Occipital lobe (tissue), 2 donors: ENCODE results near the gene DGKI. TPM values are rescaled to one million over a fixed set of nuclear protein-coding genes. Genes with fewer than 3 reads are reported as not detected.
A peak's percentile ranks its signal among the peaks of the same experiment; 100 is the strongest.

Experiments
- DNase-seq: peaks from one replicate; lab custom pipeline; 2025; lab: John Stamatoyannopoulos, UW
- total RNA-seq: library from RNA; depleted of rRNA; stranded (reverse); fragments of >200 nt; gene quantifications from one replicate; pipeline ENCODE4 v1.2.3, GENCODE V29; 2014

The DGKI gene
- total RNA-seq, 1 donor from 2014 or later: 202 TPM

DNA sequence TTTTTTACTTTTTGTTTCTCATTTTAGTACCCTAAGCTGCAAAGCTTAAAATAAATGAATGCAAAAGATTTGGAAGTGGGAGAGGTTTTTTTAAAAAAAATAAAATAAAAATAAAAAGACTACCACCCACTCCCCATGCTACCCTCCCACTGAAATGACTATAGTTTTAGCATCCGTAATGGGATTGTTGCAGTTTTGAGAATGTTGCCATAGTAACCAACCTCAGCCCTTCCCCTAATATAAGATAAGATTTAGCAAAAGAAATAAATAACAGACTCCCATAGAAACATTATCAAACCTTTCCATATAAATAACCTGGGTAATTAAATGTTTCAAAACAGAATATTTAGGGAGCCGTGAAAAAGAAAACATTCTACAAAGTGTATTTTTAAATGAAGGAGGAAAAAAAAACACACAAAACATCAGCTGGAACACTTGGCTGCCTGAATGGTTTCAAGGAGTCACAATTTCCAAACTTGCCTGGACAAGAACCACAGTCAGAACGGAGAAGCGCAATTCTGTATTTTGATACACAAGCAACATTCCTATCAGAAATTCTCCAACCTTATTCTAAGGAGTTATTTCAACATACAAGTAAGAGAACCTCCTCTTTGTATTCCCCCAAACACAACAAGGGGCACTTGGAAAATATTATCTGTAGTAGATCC is 57.4 kb downstream of the DGKI start:
- no peak for DNase-seq

DNA sequence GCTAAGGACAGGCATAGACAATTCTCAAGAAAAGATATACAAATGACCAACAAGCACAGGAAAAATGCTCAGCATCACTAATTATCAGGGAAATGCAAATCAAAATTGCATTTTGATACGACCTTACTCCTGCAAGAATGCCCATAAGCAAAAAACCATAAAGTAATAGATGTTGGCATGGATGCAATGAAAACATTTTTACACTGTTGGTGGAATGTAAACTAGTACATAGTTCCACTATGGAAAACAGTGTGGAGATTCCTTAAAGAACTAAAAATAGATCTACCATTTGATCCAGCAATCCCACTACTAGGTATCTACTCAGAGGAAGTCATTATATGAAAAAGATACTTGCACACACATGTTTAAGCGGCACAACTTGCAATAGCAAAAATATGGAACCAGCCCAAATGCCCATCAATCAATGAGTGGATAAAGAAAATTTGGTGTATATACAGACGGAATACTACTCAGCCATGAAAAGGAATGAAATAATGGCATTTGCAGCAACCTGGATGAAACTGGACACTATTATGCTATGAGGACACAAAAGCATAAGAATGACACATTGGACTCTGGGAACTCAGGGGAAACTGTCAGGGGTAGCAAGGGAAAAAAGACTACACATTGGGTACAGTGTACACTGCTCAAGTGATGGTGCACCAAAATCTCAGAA is 59.3 kb downstream of the DGKI start:
- no peak for DNase-seq

DNA sequence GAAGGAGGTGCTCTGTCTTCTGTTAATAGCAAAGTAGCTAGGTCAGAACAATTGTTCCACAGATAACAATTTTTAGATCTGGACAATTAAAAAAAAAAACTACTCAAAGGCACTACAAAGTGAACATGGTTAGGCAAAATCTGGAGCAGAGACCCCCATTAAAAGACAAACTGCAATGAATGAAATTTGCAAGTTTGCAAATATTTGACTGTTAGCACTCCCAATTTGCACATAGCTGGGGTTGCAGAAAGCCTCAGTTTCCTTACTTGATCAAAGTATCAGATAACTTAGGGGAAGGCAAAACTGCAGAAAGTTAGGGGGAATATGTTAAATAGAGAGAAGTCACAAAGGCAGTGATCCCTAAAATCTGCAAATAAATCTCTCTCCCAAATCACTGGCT is 68.3 kb downstream of the DGKI start:
- DNase-seq: no peak

DNA sequence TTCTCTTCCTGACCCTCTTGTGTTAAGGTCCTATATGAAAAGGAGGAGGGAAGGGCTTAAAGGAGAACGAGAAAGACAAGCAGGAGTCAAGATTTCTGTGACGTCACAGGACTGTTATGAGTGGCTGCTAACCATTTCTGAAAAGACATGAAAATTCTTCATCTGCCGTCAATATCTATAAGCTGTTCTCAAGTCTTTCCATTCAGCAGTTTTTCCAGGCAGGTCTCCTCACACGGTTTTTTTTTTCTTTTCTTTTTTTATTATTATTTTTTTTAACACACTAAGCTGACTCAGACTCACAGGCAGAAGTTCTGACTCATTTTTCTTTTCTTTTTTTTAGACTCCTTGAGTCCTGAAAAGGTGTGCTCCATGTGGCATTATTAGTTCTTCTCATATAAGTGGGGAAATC is 72.0 kb downstream of the DGKI start:
- DNase-seq: no peak

DNA sequence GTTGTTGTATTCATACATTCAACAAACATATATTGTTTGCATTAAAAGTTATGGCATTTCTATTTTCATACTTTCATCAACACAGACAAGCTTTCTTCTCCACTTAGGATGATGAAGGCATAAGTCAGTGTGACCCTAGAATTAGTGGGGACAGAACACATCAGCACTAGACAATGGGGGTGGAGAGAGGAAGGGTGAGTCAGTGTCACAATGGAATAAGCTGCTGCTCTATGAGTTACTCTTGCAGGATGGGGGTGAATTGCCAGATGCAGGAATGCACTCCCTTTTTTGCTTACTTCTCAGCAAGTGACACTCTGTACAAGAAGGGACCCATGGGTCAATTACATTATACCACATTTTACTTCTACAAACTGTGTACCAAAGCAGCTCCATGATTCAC is 74.0 kb downstream of the DGKI start:
- DNase-seq: peak; percentile 28

DNA sequence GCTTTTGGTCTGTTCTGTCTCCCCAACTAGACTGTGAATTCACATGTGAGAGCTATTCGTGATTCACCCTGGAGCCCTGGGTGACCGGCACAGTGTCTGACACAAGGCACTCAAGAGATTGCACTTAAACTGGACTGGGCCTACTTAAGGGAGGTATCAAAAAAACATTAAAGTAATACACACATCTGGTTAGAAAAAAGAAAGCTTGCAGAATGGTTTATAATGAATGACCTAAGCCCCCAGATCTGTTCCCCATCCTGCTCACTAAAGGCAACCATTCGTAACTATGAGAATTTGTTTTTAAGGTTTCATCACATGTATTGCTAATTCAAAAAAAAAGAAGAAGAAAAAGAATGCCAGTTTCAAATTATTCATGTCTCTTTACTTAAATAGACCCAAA is 74.5 kb downstream of the DGKI start:
- DNase-seq: no peak

DNA sequence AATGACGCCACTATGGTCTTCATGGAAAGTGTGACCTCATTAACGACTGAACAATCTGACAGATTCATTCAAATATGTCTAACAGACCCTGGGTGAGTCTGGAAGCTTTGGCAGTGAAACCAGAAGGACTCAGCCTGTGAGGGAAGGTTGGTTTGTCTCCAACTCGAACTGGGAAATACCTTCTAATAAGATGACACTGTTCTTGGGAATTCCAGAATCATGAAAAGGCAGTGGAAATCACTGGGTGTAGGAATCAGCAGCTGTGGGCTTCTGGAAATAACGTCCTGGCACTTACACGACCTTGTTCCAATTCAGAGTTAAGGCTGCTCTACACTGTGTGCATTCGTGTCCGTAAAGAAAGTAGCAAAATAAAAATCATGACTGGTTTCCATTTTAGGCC is 75.1 kb downstream of the DGKI start:
- no peak for DNase-seq

DNA sequence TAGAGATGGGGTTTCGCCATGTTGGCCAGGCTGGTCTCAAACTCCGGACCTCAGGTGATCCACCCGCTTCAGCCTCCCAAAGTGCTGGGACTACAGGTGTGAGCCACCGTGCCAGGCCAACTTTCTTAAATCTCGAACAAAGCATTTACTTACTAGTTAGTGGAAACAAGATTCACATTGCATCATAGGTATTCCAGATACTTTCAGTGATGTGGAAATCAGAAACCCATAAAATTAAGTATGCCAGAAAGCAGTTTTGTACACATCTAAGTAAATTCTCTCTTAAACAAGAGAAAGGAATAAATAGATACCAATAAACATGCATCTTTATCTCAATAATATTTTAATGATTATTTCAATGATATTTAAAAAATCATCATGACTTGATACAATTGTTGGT is 75.5 kb downstream of the DGKI start:
- no peak for DNase-seq

DNA sequence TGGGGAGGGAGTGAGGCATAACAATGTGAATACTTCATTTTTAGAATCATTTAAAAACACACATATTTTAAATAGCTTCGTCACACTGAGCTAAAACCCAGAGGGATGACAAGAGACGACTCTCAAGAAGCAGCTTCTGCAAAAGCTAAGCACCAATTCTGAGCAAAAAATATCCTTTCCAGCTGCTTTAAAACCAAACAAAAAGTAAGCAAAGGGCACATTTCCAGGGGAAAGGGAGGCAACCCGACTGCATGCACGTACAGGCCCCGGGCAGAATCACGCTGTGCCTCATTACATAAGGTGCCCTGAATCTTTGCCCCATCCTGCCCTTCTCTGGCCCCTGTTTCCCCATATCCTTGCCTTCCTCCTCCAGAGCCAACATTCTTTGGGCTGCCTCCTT is 78.4 kb downstream of the DGKI start:
- DNase-seq: no peak

DNA sequence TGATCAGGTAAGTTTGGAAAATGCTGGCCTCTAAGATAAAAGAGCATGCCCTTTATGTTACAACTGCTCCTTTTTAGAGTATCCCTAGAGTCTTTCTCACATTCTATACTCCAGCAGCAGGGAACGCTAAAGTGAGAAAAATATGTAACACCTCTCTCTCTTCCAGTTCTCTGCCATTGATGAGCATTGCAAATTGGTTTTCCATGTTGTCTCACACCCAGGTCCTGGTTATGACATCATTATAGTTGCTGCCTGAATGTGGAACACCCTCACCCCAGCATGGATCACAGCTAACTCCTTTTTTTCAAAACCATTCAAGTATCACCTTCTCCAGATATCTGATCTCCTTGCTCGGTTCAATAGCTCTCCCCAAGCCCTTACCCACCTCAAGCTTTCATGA is 84.4 kb downstream of the DGKI start:
- no peak for DNase-seq

DNA sequence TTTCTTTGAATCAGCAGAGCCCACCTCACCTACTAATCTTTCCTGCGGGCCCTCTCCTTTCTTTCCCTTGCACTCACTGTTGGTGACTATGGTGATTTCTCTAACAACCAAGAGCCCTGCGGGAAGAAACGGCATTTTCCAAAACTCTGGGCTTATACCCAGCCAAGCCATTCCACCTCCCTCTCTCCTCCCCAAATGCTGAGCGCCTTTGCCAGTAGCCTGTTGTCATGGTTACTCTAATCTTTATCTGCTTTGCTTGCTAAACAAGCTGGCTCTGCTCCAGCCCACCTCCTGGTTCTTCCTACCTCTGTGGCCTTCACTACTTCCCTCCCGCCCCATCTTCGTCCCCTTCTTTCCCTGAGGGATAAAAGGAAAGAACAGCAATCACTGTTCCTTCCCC is 86.7 kb downstream of the DGKI start:
- DNase-seq: peak; percentile 65

DNA sequence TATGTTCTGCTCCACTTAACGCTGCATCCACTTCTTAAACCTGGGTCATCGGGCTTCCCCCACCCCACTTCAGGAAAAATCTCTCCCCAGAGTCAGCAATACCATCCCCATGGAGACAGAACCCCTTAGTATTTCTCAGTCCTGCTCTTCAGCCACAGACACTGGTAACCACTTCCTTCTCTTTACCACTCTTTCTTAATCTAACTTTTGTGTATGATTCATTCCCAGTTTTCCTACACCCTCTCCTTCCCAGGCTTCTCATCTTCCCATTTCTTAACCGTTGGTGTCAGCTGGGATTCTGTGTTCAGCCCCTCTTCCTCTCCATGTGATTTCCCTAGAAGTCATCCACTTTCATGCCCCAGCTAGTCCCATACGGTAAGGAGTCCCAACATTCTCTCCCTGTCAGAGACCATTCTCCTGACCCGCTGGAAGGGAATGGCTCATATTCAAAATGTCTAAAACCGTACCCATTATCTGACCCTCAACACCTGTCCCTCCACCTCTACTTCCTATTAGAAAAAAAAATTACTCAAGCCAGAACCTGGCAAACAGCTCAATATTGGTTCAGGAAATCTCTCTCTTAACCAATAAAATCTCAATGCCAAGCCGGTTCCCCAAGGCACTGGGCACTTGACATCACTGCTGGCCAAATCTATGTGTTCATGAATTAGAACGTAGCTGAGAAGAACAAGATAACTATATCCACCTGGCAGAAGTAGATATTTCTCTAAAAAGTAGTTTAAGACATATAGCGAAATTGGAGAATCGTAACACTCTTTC is 89.4 kb downstream of the DGKI start:
- no peak for DNase-seq

DNA sequence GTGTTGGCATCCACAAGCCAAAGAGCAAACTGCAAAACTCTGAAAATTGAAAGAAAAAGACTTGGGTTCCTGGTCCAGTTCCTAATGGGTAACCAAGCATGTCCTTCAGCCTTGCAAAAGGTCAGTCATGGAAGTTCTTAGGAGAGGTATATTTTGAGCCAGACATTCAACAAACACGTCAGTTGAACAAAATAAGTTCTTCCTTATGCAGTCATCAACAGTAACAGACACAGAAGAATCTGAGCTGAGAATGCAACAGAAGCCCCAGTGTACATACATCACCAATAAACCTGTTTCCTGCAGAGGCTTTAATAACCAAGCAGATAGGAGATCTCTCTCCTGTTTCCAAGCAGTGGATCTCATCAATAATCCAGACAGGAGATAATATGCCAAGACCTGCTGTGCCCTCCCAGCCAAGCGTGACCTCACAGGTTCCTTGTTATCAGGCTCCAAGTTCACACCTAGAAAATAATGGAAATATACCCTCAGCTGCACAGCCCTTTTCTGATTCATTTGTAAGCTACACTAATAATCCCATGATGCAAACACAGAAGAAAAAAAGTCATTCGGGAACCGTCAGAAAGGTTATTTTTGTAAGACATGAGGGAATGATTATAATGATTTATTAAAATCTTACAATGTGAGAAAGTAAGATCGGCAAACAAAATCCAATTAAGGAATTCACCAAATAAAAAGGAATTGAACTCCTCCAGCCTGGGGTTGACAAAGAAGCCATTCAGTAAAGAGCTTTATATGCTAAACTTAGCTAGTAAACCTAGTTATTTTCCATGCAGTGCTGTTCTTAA is 90.7 kb downstream of the DGKI start:
- no peak for DNase-seq

DNA sequence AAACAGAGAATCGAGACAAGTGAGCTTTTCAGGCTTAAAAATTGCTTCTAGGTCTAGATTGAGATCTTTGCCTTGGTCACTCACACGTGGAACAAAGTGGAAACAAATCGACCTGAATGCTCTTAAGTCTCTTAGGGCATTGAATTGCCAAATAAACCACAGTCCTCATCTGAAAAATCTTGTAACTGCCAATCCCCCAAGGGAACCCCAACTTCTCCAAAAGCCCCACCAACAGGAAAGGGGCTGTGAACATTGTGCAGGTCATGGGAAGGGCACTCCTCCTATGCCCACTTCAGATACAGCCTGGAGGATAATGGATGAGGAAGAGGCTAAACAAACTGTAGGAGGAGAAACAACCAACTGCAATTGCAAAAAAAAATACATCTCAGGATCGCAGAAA is 91.3 kb downstream of the DGKI start:
- no peak for DNase-seq

DNA sequence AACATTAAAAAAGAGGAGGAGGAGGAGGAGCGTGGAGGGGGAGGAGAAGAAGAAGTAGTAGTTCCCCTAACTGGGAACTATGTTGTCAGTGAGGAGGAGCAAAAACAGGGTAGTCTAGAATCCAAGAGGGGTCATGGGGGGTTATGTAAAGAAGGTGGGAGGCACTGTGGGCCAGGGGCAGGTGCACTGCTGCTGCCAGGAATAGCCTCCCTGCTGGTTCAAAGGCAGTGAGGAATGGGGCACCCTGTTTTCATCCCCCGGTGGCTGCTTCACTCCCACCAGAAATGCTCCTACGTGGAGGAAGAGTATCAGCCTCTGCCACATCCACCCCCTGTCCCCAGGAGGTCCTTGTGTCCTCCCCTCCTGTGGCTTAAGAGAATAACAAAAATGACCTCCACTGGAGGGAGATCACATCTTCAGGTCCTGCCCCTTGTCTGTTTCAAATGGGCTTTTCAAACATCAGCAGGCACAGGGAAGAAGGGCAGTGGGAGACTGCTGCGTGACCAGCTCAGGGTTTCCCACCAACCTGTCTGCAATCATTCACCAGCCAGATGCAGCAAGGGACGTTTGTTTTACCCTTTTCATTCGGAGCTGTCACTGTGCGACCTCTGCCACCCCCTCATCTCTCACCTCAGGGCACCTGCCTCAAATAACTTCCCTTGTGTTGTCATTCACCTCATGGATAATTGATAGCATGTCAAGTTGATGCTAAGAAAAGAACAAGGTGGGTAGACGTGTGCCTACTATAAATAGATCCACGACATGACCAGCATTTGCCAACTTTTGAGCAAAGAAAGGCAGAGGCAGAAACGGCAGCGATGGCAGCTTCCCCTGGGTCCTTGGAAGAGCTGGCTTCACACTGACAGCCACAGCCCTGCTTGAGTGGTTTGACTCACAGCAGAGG is 92.6 kb downstream of the DGKI start:
- peak; percentile 29 for DNase-seq

DNA sequence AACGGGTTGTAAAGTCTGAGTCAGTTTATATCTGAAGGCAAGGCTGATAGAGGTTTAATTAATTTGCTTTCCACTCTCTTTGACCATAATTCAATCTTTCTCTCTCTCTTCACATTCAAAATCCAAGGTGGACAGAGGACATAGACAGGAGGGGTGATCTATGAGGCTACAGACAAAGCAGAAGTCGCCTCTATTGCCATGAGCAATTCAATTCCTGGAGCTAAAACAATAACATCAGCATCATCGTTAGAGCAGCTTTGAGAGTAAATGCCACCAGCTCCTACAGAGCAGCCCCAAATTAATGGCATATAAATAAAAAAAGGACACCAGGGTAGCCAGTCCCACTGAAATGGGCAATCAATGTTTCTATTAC is 93.2 kb downstream of the DGKI start:
- no peak for DNase-seq

DNA sequence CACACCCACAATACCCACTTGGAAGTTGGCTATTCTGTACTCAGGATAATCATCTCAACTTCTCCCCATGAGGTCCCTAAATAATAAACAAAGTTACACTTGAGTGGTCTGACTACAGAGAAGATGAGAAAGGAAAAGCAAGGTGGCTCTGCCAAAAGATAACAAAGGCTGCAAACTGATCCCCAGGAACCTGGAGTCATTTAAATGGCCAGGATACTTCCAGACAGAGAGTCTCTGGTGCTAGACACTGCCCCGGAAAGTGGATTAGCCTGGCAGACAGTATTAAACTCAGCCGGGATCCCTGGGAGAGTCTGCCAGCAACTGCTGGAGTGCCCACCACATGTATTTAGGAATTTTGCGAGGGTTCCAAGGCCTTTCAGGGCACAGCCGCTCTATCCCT is 93.7 kb downstream of the DGKI start:
- DNase-seq: no peak

DNA sequence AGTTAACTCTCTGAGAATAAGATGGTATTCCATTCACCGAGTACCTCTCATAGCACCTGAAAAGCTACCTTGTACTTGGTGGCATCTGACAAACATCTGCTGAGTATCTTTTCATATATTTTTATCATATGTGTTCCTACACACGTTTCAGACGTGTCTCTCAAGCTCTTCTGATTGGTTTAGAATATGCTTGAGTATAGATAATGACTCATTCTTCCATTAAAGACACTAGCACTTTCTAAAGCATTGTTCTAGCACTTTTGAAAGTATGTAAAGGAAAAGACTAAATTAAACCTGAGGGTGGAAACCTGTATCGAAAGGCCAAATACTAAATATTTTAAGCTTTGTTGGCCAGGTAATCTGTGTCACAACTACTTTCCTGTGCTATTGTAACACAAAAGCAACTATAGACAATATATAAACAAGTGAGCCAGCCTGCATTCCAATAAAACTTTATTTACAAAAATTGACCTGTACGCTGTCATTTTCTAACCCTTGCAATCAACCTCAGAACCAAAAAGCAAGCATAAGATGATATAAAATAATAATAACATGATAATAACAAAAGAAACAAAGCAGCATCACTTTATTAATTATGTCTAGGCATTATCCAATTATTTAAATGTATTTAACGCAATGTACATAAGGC is 95.3 kb downstream of the DGKI start:
- no peak for DNase-seq

DNA sequence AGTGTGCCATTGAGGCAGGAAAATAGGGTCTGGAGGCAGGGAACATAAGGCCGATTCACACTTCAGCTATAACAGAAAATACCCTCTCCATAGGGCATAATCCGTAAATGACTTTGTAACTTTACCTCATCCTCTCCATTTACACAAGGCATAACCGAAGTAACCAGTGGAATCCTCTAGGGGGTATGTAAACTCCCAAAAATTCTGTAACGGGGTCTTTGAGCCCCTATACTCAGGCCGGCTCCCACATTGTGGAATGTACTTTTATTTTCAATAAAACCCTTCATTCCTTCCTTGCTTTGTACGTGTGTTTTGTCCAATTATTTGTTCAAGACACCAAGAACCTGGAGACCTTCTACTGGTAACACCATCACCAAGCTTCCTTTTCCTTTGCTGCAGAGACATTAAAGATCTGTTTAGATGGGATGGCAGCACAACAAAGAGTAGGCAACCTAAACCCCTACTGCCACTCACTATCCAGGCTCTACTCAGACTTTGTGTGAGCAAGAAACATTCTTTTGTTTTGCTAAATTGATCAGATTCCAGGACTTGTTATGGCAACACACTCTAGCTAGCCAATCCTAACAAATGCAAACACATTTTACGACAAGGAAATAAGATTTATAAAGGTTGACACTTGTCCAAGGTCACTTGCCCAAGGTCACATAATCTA is 99.3 kb downstream of the DGKI start:
- DNase-seq: no peak

DNA sequence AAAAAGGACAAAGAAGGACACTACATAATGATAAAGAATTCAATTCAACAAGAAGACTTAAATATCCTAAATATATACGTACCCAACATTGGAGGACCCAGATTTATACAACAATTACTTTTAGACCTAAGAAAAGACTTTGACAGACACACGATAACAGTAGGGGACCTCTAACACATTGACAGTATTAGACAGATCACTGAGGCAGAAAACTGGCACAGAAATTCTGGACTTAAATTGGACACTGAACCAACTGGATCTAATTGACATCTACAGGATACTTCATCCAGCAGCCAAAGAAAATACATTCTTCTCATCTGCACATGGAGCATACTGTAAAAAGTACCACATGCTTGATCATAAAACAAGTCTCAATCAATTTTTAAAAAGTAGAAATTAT is 103.8 kb downstream of the DGKI start:
- DNase-seq: no peak
